Cerebellar nuclear complex (tissue), 1 donor: ENCODE measurements around the gene ECHS1.
A peak's percentile ranks its signal among the peaks of the same experiment; 100 is the strongest.
"Not testable (repeated sequence)": the region's sequence is repeated elsewhere in the genome, so short reads cannot be mapped to it uniquely, and the experiment has no call there.

Experiments
- DNase-seq, 2 experiments: peaks; one replicate each; lab custom pipeline; 2025; lab: John Stamatoyannopoulos, UW

The ECHS1 gene

GRCh38 chr10:133399123-133399601, 26.0 kb upstream of the ECHS1 start:
- DNase-seq, result no peak

DNA sequence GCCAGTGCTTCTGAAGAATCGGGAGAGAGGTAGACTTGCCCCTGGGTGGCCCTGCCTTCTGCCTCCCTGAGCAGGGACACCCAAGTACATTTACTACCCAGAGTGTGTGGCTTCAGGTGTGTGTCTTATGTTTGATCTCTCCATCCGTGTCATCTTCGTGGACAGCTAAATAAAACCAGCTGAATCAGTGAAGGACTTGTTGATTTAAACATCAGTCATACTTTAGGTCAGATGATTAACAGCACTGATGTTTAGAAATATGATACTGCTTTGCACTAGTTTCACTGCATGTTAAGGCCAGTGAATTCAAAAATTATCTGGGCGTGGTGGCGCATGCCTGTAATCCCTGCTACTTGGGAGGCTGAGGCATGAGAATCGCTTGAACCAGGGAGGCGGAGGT, 24.8 kb upstream of the ECHS1 start:
- DNase-seq, result no peak

DNA sequence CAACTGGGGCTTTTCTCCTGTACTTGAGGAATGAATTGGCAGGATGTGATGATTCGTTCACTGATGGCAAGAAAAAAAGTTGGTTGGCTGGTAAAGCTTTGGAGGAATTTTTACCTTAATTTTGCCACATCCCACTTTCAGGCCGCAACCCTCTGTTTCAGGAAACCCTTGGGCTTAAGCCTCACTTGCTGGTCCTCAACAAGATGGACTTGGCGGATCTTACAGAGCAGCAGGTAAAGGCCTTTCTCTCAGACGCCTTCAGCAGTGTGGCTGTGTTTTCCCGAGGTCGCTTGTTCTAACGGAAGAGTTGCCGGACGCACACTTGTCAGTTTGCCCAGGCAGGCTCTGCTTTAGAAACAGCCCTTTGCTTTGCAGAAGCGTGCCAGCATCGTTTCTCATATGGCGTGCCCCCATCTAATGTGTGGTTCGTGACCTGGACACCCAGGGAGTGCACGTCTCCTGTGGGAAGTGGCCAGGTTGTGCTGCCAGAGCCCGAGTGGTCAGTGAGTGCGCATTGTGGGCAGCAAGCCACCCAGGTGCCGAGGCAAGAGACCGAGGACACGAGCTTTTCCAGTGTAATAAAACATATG, 23.0 kb upstream of the ECHS1 start:
- no peak for DNase-seq

DNA sequence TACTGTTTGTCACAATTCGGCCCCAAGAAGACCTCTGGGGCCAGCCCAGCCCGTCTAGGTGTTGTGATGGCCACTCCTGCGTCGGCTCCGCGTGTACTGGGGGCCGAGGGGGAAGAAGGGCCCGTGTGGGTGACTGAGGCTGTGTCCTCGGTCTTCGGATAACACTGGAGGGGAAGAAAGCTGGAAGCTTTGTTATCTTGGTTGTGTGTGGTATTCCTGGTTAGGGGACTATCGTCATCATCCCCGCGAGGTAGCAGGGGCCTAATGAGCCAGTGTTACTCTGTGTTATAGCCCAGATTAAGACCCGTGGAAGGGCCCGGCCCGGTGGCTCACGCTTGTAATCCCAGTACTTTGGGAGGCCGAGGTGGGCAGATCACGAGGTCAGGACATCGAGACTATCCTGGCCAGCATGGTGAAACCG, 21.7 kb upstream of the ECHS1 start:
- no peak for DNase-seq

GRCh38 chr10:133394064-133394663, 21.0 kb upstream of the ECHS1 start, which contains the start of gene MTG1:
Gene MTG1 (plus strand): TSS chr10:133394157. CDS start chr10:133394221, 64 bp downstream.
- DNase-seq, result peak; percentile 38 to 68

DNA sequence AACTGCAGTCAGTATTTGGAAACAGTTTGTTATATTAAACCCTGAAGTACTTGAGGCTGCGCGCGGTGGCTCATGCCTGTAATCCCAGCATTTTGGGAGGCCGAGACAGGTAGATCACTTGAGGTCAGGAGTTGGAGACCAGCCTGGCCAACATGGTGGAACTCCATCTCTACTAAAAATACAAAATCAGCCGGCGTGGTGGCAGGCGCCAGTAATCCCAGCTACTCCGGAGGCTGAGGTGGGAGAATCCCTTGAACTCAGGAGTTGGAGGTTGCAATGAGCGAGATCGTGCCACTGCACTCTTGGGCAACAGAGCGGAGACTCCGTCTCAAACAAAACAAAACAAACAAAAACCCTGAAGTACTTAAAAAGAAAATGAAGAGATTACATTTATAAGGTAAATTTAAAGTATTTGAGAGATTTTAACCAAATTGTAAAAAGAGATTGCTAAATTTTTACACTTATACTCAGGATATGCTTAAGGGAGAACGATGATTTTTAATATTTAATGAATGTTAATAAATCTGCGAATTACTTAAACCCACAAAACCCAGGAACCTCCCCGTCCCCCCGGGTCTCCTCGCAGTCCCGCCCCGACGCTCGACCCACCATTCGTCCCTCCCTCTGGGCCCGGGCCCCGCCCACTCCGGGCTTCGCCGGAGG, 20.4 kb upstream of the ECHS1 start:
- DNase-seq, result no peak

DNA sequence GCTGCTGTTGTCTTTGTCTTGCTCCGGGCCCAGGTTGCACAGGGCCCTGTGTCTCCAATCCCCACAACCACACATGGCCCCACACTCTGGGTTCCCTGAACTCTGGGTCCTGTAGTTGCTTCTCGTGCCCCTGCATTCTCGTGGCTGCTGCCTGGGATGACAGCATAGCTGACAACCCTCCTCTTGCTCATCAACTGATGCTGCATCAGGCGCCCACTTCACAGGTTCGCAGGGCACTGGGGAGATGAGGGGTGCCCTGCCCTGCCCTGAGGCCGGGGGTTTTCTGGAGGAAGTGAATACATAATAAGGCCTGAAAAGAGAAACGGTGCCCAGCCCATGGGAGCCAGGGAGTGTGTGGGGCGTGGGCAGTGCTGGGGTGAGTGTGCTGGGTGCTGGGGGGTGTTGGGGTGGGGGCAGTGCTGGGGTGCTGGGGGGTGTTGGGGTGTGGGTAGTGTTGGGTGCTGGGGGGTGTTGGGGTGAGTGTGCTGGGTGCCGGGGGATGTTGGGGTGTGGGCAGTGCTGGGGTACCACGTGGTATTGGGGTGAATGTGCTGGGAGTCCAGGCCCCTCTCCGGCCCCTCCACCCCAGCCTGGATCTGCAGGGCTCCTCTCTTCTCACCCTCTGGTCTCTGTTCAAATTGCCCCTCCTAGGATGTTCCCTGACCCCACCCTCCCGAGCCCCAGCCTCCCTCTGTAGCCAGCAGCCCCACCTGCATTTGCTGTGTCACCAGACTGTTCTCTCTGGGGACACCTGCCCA, 18.8 kb upstream of the ECHS1 start:
- no peak for DNase-seq

GRCh38 chr10:133391249-133391635, 18.1 kb upstream of the ECHS1 start:
- DNase-seq, result no peak

- no peak for DNase-seq
Observed at GRCh38 chr10:133390597-133391248, 17.6 kb upstream of the ECHS1 start.

- no peak for DNase-seq
Observed at GRCh38 chr10:133388973-133389818, 16.0 kb upstream of the ECHS1 start.

- no peak for DNase-seq
Observed at GRCh38 chr10:133388236-133388972, 15.2 kb upstream of the ECHS1 start.

DNA sequence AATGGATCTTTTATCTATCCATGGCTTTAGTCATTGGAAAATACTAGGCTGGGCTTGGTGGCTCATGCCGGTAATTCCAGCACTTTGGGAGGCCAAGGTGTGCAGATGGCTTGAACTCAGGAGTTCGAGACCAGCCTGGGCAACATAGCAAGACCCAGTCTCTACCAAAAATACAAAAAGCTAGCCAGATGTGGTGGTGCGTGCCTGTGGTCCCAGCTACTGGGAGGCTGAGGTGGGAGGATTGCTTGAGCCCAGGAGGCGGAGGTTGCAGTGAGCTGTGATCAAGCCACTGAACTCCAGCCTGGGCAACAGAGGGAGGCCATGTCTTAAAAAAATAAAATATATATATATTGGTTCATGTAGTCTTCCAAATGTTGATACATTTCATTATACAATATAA, 13.8 kb upstream of the ECHS1 start:
- not testable (repeated sequence) for DNase-seq

DNA sequence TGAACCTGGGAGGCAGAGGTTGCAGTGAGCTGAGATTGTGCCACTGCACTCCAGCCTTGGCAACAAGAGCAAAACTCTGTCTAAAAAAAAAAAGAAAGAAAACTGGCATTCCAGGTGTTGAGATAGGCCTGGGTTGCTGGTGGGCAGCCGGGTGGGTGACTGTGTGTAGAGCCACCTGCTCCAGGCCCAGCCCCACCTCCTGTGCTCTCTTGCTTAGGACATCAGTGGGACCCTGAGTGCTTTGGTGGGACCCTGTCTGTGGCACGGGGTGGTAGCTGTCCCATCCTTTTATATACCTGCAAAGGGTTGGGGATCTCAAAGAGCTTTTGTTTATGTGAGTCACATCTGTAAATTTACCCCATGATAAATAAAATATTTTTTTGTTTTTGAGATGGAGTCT, 12.1 kb upstream of the ECHS1 start:
- no peak for DNase-seq

DNA sequence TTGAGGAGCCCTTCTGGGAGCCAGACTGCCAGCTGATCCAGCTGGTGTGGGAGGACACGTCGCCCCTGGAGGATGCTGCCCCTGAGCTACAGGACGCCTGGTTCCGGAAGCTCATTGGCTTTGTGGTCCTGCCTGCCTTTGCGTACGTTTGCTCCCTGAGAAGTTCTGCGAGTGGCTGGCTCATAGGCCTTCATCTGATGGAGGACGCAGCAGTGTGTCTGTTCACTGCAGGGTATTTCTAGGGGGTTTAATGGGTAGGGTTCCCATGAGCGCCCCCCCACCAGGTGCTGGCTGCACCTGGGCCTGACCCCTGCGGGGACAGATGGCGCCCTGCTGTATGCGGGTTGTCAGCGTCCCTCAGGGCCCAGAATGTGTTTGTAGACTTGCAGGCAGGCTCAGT, 10.9 kb upstream of the ECHS1 start:
- no peak for DNase-seq

GRCh38 chr10:133383551-133383950, 10.4 kb upstream of the ECHS1 start:
- no peak for DNase-seq

DNA sequence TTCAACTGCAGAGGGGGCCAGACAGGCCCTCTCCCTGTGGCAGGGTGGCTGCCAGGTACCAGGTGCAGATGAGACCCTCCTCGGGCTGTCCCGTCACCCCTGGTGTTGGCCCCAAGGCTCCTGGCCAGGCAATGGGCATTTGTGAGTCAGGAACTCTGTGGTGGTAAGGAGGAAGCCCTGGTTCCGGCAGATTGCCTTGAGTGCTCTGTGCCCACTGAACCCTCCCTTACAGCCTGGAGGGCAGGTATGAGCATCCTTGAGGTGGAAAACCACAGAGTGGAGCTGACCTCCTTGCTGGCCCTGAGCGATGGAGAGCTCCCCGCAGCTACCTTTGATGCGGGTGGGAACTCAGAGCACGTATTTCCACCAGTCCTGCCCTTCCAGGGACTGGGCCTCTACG, 7.9 kb upstream of the ECHS1 start:
- no peak for DNase-seq

- no peak for DNase-seq
Observed at GRCh38 chr10:133379801-133380666, 6.9 kb upstream of the ECHS1 start.

DNA sequence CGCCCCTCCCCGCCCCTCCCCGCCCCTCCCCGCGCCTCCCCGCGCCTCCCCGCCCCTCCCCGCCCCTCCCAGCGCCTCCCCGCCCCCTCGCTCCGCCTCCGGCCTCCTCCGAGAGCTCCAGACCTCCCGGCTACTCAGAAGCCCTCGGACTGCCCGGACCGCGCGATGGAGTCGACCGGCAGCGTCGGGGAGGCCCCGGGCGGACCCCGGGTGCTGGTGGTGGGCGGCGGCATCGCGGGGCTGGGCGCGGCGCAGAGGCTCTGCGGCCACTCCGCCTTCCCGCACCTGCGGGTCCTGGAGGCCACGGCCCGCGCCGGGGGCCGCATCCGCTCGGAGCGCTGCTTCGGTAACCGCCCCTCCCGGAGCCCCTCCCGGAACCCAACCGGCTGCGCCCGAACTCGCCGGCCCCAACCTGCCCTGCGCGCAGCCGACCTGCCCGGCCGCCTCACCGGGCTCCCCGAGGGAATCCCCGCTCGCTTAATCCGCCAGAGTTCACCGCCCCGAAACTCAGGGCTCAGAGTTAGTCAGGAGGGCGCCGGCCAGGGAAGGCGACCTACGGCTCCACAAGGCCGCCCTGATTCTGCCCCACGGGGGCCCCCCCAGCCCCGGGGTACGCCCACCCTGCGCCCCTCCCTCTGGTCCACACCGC, 6.1 kb upstream of the ECHS1 start, which contains the start of gene PAOX:
Gene PAOX (plus strand): TSS at position 111 of the 649 bp plus-strand sequence. CDS start 55 bp downstream, at position 166.
- no peak for DNase-seq
